Cardiac fibroblast (primary cell): ENCODE data around the gene ACVR1B.

Experiments
- DNase-seq, 2 donors: peaks; one replicate each; pipeline versions ENCODE4 v3.0.0 to v3.0.0-alpha.2; 2010; ENCODE audit warnings: low read depth in 2 of 2
- H3K4me3 ChIP-seq, 2 donors: replicated peaks in 1 of 2; 1 replicate in 1 of 2; 2 replicates in 1 of 2; pipeline ENCODE4 v1.5.1; 2011; ENCODE audit warnings: low read depth in 2 of 2, low read length in 2 of 2, mild to moderate bottlenecking in 2 of 2, moderate library complexity in 1 of 2
- TF ChIP-seq, protein P1 (sequence below): IDR thresholded peaks from one replicate; pipeline ENCODE4 v1.5.1; 2011; ENCODE audit warnings: low read depth, mild to moderate bottlenecking, low read length, inconsistent platforms

Gene ACVR1B

DNA sequence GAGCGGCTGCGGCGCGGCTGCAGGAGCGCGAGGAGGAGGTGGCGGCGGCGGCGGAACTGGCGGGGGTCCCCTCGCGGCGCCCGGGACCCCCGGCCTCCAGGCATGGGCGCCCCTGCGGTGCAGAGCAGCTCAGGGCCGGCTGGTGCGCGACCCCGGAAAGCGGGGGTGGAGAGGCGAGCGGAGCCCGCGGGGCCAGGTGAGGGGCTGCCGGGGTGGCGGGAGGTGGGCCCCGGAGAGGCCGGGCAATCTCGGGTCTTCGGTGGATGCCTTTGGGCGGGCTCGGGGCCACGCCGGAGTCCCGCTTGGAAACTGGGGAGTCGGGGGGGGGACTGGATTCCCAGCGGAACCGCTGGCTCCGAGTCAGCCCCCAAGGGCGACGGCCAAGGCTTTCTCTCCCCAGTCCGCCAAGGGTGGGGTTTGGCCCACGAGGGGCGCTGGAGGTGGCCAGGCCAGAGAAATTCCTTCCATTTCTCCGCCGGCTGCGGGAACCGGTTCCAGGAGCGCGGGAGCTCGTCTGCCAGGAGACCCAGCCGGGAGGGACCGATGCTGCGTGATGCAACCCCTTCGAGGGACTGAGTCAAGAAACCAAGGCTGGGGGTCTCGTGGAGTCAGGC is 85.9 kb downstream of the ACVR1B start:
- TF ChIP-seq, protein P1, sequence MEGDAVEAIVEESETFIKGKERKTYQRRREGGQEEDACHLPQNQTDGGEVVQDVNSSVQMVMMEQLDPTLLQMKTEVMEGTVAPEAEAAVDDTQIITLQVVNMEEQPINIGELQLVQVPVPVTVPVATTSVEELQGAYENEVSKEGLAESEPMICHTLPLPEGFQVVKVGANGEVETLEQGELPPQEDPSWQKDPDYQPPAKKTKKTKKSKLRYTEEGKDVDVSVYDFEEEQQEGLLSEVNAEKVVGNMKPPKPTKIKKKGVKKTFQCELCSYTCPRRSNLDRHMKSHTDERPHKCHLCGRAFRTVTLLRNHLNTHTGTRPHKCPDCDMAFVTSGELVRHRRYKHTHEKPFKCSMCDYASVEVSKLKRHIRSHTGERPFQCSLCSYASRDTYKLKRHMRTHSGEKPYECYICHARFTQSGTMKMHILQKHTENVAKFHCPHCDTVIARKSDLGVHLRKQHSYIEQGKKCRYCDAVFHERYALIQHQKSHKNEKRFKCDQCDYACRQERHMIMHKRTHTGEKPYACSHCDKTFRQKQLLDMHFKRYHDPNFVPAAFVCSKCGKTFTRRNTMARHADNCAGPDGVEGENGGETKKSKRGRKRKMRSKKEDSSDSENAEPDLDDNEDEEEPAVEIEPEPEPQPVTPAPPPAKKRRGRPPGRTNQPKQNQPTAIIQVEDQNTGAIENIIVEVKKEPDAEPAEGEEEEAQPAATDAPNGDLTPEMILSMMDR = peak; percentile 4
- peak; percentile 46 to 74 for DNase-seq
- H3K4me3 ChIP-seq = peak overlapping the region; percentile 60 to 61

DNA sequence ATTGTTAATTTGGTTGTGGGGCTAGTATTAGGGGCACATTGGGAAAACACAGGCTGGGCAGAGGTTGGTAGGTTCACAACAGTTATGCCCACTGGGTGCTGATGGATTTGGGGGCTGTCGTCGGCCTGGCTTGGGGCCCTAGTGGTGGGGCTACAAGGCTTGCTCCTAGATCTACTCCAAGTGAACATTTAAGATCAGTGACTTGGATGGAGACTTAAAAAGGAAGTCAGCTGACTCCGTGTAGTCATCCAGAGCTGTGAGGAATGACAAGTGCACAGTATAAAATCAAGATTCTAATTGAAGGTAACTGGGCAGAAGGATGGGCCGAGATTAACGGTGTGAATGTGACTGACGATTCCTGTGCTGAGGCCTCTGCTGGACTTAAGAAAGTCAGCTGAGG is 86.9 kb downstream of the ACVR1B start:
- peak; percentile 39 to 46 for DNase-seq
- TF ChIP-seq, protein P1 = no peak
- H3K4me3 ChIP-seq = no peak overlapping the region

DNA sequence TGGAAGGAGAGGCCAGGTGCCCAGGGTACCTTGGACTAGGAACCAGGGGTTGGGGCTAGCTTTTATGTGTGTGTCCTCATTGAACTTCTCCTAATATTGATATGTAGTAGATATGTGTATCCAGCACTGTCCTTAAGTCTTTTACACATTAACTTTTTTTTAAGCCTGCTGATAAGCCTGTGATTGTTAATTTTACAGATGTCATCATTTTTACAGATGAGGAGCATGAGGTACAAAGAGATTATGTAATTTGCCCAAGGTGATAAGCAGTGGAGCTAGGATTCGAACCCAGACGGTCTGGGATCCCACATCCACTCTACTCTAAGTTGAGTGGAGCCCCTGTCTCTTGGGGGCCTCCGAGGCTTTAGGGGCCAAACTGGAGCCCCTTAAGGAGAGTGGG is 89.5 kb downstream of the ACVR1B start:
- TF ChIP-seq, protein P1 = no peak
- no peak for DNase-seq
- H3K4me3 ChIP-seq = no peak overlapping the region

DNA sequence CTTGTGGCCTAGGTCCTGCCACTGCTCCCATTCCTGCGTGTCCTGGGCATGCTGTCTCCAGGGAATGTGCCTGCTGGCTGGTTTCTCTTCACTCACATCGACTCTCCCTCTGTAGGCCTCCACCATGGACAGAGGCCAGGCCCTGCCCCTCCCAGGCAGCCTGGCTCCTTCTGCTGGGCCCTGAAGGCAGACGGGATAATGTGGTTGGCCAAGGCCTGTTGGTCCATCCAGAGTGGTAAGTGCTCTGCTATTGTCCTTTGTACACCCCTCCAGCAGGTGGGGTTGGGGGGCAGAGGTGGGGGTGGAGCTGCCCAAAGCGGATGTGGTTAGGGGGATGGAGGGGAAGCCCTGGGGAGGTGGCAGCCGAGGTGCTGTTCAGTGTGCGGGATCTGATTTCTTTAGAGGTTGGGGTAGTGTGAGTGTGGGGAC is 90.2 kb downstream of the ACVR1B start:
- DNase-seq = peak in 1 of 2 donors; percentile 78
- H3K4me3 ChIP-seq = no peak overlapping the region
- TF ChIP-seq, protein P1 = no peak

DNA sequence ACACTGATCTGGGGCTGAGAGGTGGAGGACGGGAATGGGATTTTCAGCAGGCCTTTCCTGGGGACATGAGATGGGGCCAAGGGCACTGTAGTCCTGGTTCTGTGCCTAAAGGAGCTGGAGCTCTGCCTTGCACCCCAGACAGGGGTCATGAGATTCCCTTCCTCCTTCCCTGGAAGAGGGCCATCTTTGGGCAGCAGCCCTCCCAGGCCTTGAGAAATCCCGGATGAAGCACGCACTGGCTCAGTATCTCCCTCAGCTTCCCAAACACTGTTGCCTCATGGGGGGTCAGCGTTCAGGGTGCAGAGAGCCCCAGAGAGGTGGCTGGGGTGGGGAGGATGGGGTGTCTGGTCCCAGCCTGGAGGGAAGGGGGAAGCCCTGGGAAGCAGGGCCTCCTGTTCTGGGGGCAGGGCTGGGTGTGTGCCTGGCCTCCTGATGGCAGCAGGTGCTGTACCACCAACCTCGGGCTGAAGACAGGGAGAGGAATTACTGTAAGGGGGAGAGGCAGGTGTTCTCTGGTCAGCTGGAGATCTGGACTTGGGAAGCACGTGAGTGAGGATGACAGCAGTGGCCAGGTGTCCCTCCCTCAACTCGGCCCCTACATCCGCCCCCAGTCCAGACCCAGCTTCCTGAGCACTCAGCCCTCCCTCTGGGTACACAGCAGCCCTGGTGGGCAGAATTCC is 91.3 kb downstream of the ACVR1B start:
- no peak for DNase-seq
- no peak overlapping the region for H3K4me3 ChIP-seq
- TF ChIP-seq, protein P1 = no peak

DNA sequence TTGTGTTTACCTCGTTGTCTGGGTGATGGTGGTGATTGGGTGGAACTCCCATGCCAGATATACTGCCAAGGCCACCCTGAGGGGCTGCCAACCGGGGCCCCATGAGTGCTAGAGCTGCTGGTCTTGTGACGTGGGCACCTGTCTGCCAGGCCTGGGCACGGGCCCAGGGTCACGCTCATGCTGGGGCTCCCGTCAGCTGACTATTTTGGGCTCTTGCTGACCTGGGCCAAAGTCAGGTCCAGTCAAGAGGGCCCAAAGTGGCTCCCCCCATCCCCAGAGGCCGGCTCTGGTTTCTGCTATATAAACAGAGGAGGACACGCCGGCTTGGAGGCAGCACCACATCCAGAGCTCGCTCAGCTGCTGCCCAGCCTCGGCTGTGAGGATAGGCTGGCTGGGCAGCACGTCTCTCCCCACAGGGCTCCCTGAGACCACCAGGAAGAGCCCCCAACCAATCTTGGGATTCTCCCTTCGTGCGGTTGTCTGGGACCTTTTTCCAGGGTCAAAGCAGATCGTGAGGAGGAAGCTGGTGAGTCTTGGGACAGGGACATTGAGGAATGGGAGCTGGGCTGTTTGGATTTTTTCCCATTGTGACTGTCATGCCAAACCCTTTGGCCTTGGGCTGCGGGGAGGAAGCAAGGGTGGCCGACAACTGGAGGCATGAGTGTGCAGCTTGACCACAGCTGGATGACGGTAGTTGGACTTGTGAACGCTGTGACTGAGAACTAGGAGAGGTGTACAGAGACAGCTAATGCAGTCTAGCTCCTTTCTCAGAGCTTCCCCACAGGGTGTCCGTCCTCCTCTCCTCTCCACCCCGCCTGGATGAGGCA is 92.1 kb downstream of the ACVR1B start:
- peak in 1 of 2 donors; percentile 69 for DNase-seq
- TF ChIP-seq, protein P1 = no peak
- no peak overlapping the region for H3K4me3 ChIP-seq
